ENCODE data around the gene ZEB1.

DNA sequence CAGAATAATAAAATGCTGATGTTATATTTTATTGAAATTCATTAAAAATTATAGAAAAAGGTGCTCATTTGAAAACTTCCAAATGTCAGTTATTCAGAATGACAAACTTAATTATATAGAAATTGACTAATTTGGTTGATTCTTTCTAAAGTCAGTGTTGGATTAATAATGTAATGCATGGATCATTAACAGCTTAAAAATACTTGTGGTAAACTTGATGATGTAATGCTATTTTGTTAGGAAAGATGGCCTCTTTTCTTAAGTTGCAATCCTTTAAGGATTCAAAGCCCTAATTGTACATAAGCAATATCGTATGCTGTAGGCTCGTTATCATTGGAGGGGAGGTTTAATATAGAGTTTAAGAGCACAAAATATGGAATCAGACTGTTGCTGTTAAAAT is 141.2 kb downstream of the ZEB1 start:
- TF ChIP-seq, protein P1, sequence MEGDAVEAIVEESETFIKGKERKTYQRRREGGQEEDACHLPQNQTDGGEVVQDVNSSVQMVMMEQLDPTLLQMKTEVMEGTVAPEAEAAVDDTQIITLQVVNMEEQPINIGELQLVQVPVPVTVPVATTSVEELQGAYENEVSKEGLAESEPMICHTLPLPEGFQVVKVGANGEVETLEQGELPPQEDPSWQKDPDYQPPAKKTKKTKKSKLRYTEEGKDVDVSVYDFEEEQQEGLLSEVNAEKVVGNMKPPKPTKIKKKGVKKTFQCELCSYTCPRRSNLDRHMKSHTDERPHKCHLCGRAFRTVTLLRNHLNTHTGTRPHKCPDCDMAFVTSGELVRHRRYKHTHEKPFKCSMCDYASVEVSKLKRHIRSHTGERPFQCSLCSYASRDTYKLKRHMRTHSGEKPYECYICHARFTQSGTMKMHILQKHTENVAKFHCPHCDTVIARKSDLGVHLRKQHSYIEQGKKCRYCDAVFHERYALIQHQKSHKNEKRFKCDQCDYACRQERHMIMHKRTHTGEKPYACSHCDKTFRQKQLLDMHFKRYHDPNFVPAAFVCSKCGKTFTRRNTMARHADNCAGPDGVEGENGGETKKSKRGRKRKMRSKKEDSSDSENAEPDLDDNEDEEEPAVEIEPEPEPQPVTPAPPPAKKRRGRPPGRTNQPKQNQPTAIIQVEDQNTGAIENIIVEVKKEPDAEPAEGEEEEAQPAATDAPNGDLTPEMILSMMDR (IDR thresholded peaks at IDR 0.05) = no peak
- no peak for TF ChIP-seq POLR2A (IDR thresholded peaks at IDR 0.05)
